Mesodermal cell (in vitro differentiated cells): ENCODE results near the gene DCST2.
"Not testable (repeated sequence)": the region's sequence is repeated elsewhere in the genome, so short reads cannot be mapped to it uniquely, and the experiment has no call there.

Experiments used
- H3K27ac ChIP-seq: 2 replicates; pipeline ENCODE4 v1.7.0; 2013; ENCODE audit warnings: mild to moderate bottlenecking, low read depth, low read length, moderate library complexity; ENCODE audit not compliant: severe bottlenecking
- H3K36me3 ChIP-seq: 2 replicates; pipeline ENCODE4 v1.7.1; 2013; ENCODE audit warnings: mild to moderate bottlenecking, low read length, moderate library complexity; ENCODE audit not compliant: control insufficient read depth, insufficient read depth
- H3K4me1 ChIP-seq: one replicate; pipeline ENCODE4 v1.7.1; 2013; ENCODE audit warnings: mild to moderate bottlenecking, low read length; ENCODE audit not compliant: insufficient read depth, control insufficient read depth, poor library complexity, severe bottlenecking
- H3K4me3 ChIP-seq: 2 replicates; pipeline ENCODE4 v1.7.0; 2013; ENCODE audit warnings: low read length, control low read depth, mild to moderate bottlenecking; ENCODE audit not compliant: insufficient read depth, poor library complexity, severe bottlenecking; ENCODE audit errors: extremely low read depth
- H3K9me3 ChIP-seq: 2 replicates; pipeline ENCODE4 v1.7.1; 2013; ENCODE audit warnings: mild to moderate bottlenecking, low read length, moderate library complexity; ENCODE audit not compliant: control insufficient read depth
- WGBS, 2 experiments: methylation state at CpG; one replicate each; pipeline ENCODE4 v1.1.5; 2013; ENCODE audit warnings: missing lambda C conversion rate in 2 of 2; ENCODE audit not compliant: insufficient coverage in 2 of 2; 5-methylcytosine and 5-hydroxymethylcytosine counted together

DCST2 gene

DNA sequence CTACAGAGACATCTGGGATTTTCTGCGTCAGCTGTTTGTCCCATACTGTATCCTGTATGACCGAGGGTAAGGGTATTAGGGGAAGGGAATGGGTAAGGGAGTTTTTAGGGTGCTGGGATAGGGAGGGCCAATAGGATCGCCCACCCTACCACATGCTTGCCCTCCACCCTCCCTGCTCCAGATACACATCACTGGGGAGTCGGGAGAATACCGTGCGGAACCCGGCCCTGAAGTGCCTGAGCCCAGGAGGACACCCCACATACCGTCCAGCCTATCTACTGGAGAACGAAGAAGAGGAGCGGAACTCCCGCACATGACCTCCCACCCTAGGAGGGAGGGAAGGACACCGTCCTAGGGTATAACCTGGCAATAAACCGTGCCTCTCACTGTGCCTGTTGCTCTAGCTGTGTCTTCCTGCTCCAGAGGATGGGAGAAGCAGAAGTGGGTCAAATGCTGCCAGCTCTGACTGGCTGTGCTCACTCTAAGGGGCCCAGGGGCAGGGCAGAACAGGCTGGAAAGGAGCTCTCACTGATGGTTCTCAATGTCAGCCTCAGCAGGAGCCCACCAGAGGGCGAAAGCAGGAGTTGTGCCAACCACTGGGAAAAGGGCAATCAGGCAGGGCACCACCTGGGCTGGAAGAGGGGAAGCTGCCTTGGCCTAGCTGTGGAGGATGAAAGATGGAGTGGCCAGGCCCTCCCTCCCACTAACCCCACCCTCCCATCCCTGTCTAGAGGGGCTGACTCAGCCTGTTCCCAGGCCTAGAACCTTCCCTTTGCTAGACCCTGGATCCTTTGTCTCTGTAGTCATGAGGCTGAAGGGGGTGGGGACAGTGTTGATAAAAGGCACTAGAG, 40.6 kb downstream of the DCST2 start:
- peaks cover 7% of the 10 kb centered on the region for H3K4me1 ChIP-seq
- H3K4me3 ChIP-seq: no peak overlapping the region
- 80 to 92% methylated on average over 2 to 12 of the region's 14 CpGs for WGBS, 2 experiments
- H3K9me3 ChIP-seq: no peaks in the 10 kb centered on the region
- peak overlapping the region; percentile 59 for H3K27ac ChIP-seq
- peaks cover 35% of the 10 kb centered on the region for H3K36me3 ChIP-seq

DNA sequence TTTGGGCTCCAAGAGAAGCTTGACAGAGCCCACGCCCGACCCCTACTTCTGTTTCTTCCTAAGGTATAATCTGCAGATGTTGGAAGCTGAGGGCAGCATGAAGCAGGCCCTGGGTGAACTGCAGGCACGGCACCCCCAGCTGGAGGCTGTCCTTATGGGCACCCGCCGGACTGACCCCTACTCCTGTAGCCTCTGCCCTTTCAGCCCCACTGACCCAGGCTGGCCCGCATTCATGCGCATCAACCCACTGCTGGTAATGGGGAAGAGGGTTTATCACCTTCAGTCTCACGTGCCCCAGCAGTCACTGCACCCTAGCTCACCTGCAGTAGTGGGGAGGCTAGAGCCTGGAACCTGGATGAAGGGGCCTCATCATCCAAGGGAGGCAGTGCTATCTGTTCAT, 43.3 kb downstream of the DCST2 start:
- WGBS, 2 experiments: 100% methylated on average over 3 of the region's 8 CpGs
- Histone ChIP-seq H3K4me1 (peaks cover 7% of the 10 kb centered on the region), H3K36me3 (peaks cover 55% of the 10 kb centered on the region), H3K27ac (no peak overlapping the region), H3K4me3 (no peak overlapping the region), H3K9me3 (no peaks in the 10 kb centered on the region)

DNA sequence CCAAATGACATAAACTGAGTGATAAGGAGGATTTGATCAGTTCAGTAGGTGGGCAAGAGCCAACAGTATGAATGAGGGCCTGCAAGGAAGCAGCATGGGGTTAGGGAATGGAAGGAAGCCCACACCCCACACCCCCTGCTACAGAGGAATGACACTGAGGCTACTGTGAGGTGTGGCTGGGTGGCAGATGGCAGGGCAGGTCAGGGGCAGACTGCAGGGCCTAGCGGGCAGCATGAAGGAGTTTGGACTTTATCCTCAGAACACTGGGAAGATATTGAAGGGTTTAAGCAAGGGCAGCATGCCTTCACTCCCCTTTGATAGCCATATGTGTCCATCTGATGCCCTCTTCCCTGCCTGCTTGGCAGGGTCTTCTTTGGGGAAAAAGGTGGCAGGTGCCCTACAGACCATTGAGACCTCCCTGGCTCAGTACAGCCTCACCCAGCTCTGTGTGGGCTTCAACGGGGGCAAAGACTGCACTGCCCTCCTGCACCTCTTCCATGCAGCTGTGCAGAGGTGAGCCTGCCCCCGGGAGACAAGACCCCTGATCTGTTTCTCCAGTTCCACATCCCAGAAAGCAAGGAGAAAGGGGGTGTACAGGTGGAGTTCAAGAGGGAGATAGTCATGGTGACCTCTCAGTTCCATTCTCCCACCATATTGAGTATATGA, 44.3 kb downstream of the DCST2 start:
- Histone ChIP-seq H3K27ac (no peak overlapping the region), H3K4me3 (no peak overlapping the region), H3K36me3 (peaks cover 62% of the 10 kb centered on the region), H3K9me3 (no peaks in the 10 kb centered on the region), H3K4me1 (peaks cover 10% of the 10 kb centered on the region)
- no CpG with 5 or more reads among the region's 3 CpGs for WGBS, 2 experiments

DNA sequence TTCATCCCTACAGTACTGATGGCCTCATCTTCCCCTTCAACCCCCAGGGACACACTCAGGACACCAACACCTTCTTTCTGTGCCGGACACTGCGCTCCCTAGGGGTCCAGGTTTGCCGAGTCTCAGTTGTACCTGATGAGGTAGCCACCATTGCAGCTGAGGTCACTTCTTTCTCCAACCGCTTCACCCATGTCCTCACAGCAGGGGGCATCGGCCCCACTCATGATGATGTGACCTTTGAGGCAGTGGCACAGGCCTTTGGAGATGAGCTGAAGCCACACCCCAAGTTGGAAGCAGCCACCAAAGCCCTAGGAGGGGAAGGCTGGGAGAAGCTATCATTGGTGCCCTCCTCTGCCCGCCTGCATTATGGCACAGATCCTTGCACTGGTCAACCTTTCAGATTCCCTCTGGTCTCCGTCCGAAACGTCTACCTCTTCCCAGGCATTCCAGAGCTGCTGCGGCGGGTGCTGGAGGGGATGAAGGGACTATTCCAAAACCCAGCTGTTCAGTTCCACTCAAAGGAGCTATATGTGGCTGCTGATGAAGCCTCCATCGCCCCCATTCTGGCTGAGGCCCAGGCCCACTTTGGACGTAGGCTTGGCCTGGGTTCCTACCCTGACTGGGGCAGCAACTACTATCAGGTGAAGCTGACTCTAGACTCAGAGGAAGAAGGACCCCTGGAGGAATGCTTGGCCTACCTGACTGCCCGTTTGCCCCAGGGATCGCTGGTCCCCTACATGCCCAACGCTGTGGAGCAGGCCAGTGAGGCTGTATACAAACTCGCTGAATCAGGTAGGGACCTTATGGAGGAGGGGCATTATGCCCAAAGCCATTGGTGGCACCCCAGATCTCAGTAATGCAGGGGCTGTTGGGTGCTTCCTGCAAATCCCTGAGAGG, 45.3 kb downstream of the DCST2 start:
- Histone ChIP-seq H3K4me1 (peaks cover 6% of the 10 kb centered on the region), H3K36me3 (peaks cover 62% of the 10 kb centered on the region), H3K27ac (no peak overlapping the region), H3K9me3 (no peaks in the 10 kb centered on the region), H3K4me3 (no peak overlapping the region)
- 95 to 96% methylated on average over 16 of the region's 17 CpGs for WGBS, 2 experiments

DNA sequence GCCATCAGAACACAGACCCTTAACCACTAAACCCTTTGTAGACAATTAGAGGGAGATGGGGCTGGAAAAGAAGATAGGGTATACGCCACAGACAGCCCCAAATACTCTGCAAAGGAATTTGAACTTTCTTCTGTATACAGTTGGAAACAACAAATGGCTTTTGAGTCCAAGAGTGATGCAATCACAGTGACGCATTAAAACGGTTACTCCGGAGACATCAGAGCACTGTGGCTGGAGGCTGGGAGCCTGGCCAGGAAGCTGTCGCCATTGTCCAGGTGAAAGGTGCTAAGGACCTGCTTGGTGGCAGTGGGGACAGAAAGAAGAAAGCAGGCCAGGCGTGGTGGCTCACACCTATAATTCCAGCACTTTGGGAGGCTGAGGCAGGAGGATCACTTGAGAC, 46.3 kb downstream of the DCST2 start:
- Histone ChIP-seq H3K9me3 (no peaks in the 10 kb centered on the region), H3K4me3 (no peak overlapping the region), H3K27ac (no peak overlapping the region), H3K4me1 (peaks cover 6% of the 10 kb centered on the region), H3K36me3 (peaks cover 60% of the 10 kb centered on the region)
- WGBS, 2 experiments: 91 to 95% methylated on average over 5 to 6 of the region's 6 CpGs

DNA sequence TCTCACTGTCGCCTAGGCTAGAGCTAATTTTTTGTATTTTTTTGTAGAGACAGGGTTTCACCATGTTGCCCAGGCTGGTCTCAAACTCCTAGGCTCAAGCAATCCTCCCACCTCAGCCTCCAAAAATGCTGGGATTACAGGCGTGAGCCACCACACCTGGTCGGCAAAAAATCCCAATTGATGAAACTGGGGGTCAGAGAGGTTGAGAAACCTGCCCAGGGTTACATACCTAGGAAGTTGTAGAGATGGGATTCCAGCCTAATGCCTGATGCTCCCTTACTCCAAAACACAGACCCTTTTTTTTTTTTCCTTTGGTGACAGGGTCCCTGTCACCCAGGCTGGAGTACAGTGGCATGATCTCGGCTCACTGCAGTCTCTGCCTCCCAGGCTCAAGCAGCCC, 46.8 kb downstream of the DCST2 start:
- H3K36me3 ChIP-seq: peaks cover 66% of the 10 kb centered on the region
- H3K4me3 ChIP-seq, H3K27ac ChIP-seq, H3K4me1 ChIP-seq, H3K9me3 ChIP-seq: not testable (repeated sequence)
- 100% methylated on average over 1 to 2 of the region's 4 CpGs for WGBS, 2 experiments

DNA sequence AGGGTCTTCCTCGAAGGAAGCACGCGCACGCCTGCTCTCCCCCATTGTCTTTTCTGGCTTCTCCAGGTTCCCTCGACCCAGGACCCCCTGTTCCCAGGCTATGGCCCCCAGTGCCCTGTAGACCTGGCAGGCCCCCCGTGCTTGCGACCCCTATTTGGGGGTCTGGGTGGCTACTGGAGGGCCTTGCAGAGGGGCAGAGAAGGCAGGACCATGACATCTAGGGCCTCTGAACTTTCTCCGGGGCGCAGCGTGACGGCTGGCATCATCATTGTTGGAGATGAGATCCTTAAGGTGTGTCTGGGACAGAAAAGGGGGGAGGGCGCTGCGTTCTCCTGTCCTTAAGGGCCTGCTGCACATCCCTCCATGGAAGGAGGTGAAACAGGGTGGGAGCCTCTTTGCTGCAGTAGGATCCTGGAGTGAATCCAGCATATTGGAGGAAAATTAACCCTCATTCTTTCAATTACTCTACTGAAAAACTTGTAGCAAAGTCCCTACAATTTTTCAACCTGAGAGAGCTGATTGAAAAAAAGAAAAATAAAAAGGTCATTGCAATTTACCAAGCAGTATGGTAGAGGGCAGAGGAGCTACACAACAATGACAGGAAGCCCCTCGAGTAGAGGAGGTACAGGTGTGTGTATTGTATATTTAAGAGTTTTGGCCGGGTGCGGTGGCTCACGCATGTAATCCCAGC, 49.7 kb downstream of the DCST2 start:
- Histone ChIP-seq H3K36me3 (peaks cover 70% of the 10 kb centered on the region), H3K4me1 (peaks cover 6% of the 10 kb centered on the region), H3K9me3 (no peaks in the 10 kb centered on the region), H3K4me3 (peak overlapping the region; percentile 84), H3K27ac (peak overlapping the region; percentile 39)
- WGBS, 2 experiments: 9 to 24% methylated on average over 9 to 12 of the region's 17 CpGs

DNA sequence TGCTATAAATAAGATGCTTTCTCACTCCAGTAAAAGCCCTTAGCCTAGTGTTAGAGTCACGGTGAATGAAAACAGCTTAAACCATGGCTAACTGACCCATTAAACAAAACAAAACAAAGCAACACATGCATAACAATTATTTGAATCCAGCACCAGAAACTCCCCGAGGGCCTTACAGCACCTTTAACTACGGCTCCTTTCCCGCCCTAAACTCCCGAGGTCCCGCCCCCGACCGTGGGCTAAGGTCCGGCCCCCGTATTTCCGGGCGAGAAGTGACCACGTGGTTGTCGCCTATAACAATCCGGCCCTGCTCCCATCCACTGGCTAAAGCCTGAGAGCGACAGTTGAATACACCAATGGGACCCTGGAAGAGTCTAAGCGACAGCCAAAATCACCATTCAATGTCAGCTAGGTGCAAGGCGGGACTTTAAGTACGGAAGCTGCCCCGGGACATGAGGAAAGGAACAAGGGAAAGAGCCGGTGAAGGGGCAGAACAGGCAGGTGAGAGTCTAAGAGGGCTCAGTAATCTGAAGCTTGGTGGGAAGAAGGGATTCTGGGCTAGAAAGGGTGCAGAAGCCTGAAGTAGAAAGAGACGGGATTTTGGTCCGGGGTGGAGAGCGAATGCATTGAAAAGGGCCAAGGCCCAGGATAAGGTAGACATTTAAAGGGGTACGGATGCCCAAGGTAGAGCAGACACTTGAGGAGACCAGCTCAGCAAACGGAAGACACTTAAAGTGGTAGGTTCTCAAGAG, 50.5 kb downstream of the DCST2 start, which contains the start of gene FLAD1:
Gene FLAD1 (plus strand): TSS at position 448 of the 752 bp plus-strand sequence. CDS start 351 bp downstream, outside the sequence.
- H3K9me3 ChIP-seq: no peaks in the 10 kb centered on the region
- peak within 1 kb of the TSS; percentile 51 for H3K27ac ChIP-seq
- peak within 1 kb of the TSS; percentile 84 for H3K4me3 ChIP-seq
- H3K36me3 ChIP-seq: peaks cover 68% of the 10 kb centered on the region
- 0 to 1% methylated on average over 17 to 24 of the region's 26 CpGs for WGBS, 2 experiments
- peaks cover 6% of the 10 kb centered on the region for H3K4me1 ChIP-seq

DNA sequence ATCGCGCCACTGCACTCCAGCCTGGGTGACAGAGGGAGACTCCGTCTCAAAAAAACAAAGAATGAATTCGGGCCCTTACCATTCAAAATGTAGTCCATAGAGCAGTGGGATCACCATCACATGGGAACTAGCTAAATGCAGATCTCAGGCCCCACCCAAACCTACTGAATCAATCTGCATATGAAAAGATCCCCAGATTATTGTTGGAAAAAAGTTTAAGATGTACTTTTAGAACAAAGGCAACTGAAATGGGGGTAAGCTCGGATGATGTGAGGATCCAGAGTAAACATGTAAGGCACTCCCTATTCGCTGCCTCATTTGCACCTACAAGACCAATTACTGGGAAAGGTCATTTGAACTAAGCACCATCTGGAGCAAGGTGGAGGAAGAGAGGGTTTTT, 51.2 kb downstream of the DCST2 start:
- peaks cover 6% of the 10 kb centered on the region for H3K4me1 ChIP-seq
- H3K4me3 ChIP-seq: peak overlapping the region; percentile 84
- H3K27ac ChIP-seq: no peak overlapping the region
- no peaks in the 10 kb centered on the region for H3K9me3 ChIP-seq
- peaks cover 68% of the 10 kb centered on the region for H3K36me3 ChIP-seq
- 72% methylated on average over 2 of the region's 6 CpGs; no CpG with 5 or more reads in 1 of the 2 experiments for WGBS, 2 experiments
